Panc1 (cell line): ENCODE measurements around the gene GRIK4.

Source experiments
- POLR2AphosphoS5 ChIP-seq: IDR thresholded peaks from 2 replicates; pipeline ENCODE4 v1.6.1; 2012; ENCODE audit warnings: mild to moderate bottlenecking, low read depth, low read length, moderate library complexity
- SIN3A ChIP-seq: IDR thresholded peaks from 2 replicates; pipeline ENCODE4 v1.6.1; 2012; ENCODE audit warnings: low read depth, mild to moderate bottlenecking, low read length, moderate library complexity, borderline replicate concordance; ENCODE audit not compliant: insufficient read depth
- TF ChIP-seq, protein P1 (sequence below): fragments of 450-650 bp; IDR thresholded peaks from 2 replicates; pipeline ENCODE4 v1.5.1; 2017; ENCODE audit warnings: mild to moderate bottlenecking
- TF ChIP-seq, protein P2 (sequence below), 2 experiments: IDR thresholded peaks; 2 replicates each; pipeline ENCODE4 v1.6.1; 2011 to 2012; ENCODE audit warnings: low read depth in 2 of 2, control low read depth in 1 of 2, low read length in 1 of 2, mild to moderate bottlenecking in 1 of 2, moderate library complexity in 1 of 2; ENCODE audit not compliant: insufficient read depth in 1 of 2

DNA sequence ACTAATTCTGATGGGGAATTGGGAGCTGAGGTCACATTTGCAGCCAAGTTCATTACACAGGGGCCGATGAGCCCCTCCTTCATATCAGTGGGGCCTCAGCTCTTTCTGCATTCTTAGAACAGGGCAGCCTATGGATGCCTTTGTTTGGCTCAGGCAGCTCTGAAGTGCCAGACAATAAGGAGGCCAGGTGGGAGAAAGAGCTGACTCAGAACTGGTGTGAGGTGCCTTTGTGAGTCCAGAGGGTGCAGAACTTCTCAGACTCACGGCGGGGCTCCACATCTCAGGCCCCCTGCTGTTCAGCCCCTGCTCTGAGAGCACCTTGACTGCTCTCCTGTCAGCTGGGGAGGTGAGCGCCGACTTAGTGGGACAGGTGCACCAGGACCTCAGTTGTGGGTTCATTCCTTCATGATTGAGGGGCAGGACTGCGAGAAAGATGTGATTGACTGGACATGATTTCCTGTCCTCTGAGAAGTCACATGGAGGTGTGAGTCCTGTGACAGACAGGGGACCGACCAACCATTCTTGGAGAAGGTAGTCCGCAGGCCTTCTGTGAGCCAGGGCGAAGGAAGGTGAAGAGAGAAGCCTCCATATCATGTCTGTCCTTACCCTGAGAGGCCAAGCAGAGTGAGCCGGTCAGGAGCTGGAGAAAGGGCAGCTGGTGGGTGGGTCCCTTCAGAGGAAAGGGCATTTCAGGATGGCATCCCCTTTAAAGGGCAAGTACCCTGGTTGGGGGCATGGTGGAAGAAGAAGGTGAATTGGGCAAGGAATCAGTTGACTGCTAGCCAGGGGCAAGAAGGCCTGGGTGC, 267.3 kb downstream of the GRIK4 start:
- TF ChIP-seq, protein P1, sequence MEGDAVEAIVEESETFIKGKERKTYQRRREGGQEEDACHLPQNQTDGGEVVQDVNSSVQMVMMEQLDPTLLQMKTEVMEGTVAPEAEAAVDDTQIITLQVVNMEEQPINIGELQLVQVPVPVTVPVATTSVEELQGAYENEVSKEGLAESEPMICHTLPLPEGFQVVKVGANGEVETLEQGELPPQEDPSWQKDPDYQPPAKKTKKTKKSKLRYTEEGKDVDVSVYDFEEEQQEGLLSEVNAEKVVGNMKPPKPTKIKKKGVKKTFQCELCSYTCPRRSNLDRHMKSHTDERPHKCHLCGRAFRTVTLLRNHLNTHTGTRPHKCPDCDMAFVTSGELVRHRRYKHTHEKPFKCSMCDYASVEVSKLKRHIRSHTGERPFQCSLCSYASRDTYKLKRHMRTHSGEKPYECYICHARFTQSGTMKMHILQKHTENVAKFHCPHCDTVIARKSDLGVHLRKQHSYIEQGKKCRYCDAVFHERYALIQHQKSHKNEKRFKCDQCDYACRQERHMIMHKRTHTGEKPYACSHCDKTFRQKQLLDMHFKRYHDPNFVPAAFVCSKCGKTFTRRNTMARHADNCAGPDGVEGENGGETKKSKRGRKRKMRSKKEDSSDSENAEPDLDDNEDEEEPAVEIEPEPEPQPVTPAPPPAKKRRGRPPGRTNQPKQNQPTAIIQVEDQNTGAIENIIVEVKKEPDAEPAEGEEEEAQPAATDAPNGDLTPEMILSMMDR, result no peak
- TF ChIP-seq POLR2AphosphoS5 (no peak), SIN3A (no peak)
- TF ChIP-seq, protein P2, sequence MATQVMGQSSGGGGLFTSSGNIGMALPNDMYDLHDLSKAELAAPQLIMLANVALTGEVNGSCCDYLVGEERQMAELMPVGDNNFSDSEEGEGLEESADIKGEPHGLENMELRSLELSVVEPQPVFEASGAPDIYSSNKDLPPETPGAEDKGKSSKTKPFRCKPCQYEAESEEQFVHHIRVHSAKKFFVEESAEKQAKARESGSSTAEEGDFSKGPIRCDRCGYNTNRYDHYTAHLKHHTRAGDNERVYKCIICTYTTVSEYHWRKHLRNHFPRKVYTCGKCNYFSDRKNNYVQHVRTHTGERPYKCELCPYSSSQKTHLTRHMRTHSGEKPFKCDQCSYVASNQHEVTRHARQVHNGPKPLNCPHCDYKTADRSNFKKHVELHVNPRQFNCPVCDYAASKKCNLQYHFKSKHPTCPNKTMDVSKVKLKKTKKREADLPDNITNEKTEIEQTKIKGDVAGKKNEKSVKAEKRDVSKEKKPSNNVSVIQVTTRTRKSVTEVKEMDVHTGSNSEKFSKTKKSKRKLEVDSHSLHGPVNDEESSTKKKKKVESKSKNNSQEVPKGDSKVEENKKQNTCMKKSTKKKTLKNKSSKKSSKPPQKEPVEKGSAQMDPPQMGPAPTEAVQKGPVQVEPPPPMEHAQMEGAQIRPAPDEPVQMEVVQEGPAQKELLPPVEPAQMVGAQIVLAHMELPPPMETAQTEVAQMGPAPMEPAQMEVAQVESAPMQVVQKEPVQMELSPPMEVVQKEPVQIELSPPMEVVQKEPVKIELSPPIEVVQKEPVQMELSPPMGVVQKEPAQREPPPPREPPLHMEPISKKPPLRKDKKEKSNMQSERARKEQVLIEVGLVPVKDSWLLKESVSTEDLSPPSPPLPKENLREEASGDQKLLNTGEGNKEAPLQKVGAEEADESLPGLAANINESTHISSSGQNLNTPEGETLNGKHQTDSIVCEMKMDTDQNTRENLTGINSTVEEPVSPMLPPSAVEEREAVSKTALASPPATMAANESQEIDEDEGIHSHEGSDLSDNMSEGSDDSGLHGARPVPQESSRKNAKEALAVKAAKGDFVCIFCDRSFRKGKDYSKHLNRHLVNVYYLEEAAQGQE (IDR thresholded peaks at IDR 0.05; ENCODE audit: insufficient read depth in 1 of 2, low read depth in 2 of 2, low read length in 1 of 2), result no peak
